Esophagus (tissue), 2 donors: ENCODE measurements around the gene YJEFN3. TPM values are rescaled to one million over a fixed set of nuclear protein-coding genes. Genes with fewer than 3 reads are reported as not detected.

Experiments
- H3K27ac ChIP-seq, 2 donors: one replicate each; pipeline ENCODE4 v1.5.1; 2013; ENCODE audit warnings: low read depth in 2 of 2, mild to moderate bottlenecking in 2 of 2, inconsistent platforms in 1 of 2, low read length in 1 of 2, moderate library complexity in 1 of 2
- H3K27me3 ChIP-seq, 2 donors: one replicate each; pipeline ENCODE4 v1.6.1; 2013; ENCODE audit warnings: low read length in 2 of 2, control low read depth in 1 of 2, mild to moderate bottlenecking in 1 of 2; ENCODE audit not compliant: insufficient read depth in 2 of 2, control insufficient read depth in 1 of 2
- H3K36me3 ChIP-seq, 2 donors: one replicate each; pipeline ENCODE4 v1.6.1; 2013; ENCODE audit warnings: low read length in 1 of 2; ENCODE audit not compliant: control insufficient read depth in 2 of 2, insufficient read depth in 2 of 2
- H3K4me1 ChIP-seq, 2 donors: one replicate each; pipeline ENCODE4 v1.6.1; 2013; ENCODE audit warnings: low read length in 1 of 2; ENCODE audit not compliant: control insufficient read depth in 2 of 2, insufficient read depth in 2 of 2
- H3K4me3 ChIP-seq, 2 donors: one replicate each; pipeline ENCODE4 v1.5.1; 2013; ENCODE audit warnings: low read length in 2 of 2, mild to moderate bottlenecking in 2 of 2, low read depth in 1 of 2, moderate library complexity in 1 of 2
- H3K9me3 ChIP-seq, 2 donors: one replicate each; pipeline ENCODE4 v1.6.1; 2013; ENCODE audit warnings: mild to moderate bottlenecking in 2 of 2, low read depth in 1 of 2, low read length in 1 of 2, moderate library complexity in 1 of 2; ENCODE audit not compliant: control insufficient read depth in 2 of 2, insufficient read depth in 1 of 2
- WGBS, 2 donors: extraction: QIAGEN DNeasy Blood & Tissue Kit; methylation state at CpG; one replicate each; pipeline ENCODE4 v1.1.7; 2013; 5-methylcytosine and 5-hydroxymethylcytosine counted together
- polyA plus RNA-seq, 2 donors: library from polyadenylated mRNA; stranded (reverse); fragments of 200-250 nt; gene quantifications; one replicate each; pipeline ENCODE4 v1.2.3, GENCODE V29; 2013
- donor health status: healthy with polysubstance abuse.
- donor health status: Bipolar disorder and iron deficiency.

The YJEFN3 gene
- polyA plus RNA-seq, 2 donors = 1.6 to 7.3 TPM

DNA sequence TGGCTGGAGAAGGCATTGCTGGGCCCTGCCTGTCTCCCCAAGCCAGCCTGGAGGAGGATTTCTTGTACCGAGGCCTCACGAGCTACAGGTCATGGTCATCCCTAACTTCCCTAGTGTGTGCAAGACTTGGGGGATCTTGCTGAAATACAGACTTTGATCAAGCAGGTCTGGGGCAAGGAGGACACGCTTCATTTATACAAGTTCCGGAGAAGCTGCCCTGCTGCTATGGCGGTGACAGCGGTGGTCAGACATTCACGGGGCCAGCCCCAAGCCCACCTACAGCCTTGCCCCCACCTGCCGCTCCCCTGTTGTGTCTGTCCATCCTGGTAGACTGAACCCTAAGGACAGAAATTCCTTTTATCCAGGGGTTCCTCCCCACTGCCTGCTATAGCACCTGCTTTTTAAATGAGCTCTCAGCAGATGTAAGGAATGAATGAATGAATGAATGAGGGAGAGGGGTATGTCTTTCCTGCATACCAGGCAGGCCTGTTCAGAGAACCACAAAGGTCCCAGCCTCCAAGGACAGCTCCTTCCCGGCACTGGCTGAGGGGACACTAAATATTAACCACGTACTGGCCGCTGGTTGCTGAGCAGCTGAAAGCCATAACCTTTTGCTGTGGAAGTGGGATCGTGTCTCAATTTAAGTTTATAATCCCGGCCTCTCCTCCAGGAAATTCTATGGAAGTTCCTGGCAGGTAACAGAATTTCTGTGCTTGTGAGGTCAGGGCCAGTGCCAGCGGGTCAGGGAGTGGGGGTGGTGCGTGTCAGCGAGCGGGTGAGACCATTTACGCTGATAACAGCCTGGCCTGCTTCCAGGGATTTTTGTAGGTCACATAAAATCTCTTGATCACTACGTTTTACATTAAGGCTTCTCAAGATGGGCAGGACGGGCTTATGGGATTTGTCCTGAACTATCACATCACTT is 40.5 kb upstream of the YJEFN3 start:
- Histone ChIP-seq H3K27me3 (no peaks in the 10 kb centered on the region), H3K4me3 (no peak overlapping the region), H3K9me3 (no peaks in the 10 kb centered on the region), H3K27ac (peak overlapping the region; percentile 52 to 69), H3K4me1 (peaks cover 0 to 16% of the 10 kb centered on the region in 2 donors), H3K36me3 (peaks cover 0 to 15% of the 10 kb centered on the region in 2 donors)
- 53% methylated on average over 20 of the region's 20 CpGs for WGBS, 2 donors

GRCh38 chr19:19488875-19489690 is 39.6 kb upstream of the YJEFN3 start:
- peaks cover 0 to 16% of the 10 kb centered on the region in 2 donors for H3K4me1 ChIP-seq
- H3K27ac ChIP-seq = peak overlapping the region; percentile 61 to 87
- no peak overlapping the region for H3K4me3 ChIP-seq
- WGBS, 2 donors = 28 to 32% methylated on average over 14 of the region's 14 CpGs
- H3K27me3 ChIP-seq = no peaks in the 10 kb centered on the region
- no peaks in the 10 kb centered on the region for H3K9me3 ChIP-seq
- H3K36me3 ChIP-seq = peaks cover 0 to 18% of the 10 kb centered on the region in 2 donors

- Histone ChIP-seq H3K4me3 (no peak overlapping the region), H3K27me3 (no peaks in the 10 kb centered on the region), H3K4me1 (peaks cover 0 to 16% of the 10 kb centered on the region in 2 donors), H3K27ac (peak overlapping the region; percentile 61 to 87), H3K9me3 (no peaks in the 10 kb centered on the region), H3K36me3 (peaks cover 0 to 24% of the 10 kb centered on the region in 2 donors)
- WGBS, 2 donors = 49 to 50% methylated on average over 9 of the region's 9 CpGs
Observed at GRCh38 chr19:19489804-19490204, 38.9 kb upstream of the YJEFN3 start.

DNA sequence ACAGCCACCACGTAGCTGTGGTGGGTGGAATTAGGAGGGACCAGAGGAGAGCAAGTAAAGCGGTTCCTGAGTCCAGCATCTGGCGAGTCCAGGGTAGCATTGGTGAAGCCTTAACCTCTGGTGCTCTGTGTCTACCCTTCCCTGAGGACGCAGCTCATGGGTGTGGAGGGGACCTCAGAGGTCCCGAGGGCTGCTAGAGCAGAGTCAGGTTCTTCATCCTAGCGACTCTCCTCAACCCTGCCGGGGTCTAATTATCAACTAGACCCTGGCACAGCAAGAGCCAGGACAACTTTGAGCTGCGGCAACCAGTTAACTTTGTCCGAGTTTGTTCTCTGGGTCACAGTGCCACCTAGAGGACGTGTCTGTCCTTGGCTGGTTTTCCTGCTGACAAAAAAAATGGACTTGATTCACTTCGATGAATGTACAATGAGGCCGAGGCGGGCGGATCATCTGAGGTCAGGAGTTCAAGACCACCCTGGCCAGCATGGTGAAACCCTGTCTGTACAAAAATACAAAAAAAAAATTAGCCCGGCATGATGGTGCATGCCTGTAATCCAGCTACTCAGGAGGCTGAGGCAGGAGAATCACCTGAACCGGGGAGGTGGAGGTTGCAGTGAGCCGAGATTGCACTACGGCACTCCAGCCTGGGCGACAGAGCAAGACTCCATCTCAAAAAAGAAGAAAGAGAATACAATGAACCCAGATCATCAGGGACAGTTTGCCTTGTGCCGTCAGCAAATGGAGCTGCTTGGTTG is 38.3 kb upstream of the YJEFN3 start:
- 28 to 31% methylated on average over 20 of the region's 20 CpGs for WGBS, 2 donors
- Histone ChIP-seq H3K27ac (peak overlapping the region; percentile 61 to 87), H3K9me3 (no peaks in the 10 kb centered on the region), H3K36me3 (peaks cover 0 to 24% of the 10 kb centered on the region in 2 donors), H3K4me3 (no peak overlapping the region), H3K4me1 (peaks cover 0 to 16% of the 10 kb centered on the region in 2 donors), H3K27me3 (no peaks in the 10 kb centered on the region)

GRCh38 chr19:19491321-19492025 is 37.2 kb upstream of the YJEFN3 start:
- H3K4me1 ChIP-seq = peaks cover 0 to 14% of the 10 kb centered on the region in 2 donors
- H3K4me3 ChIP-seq = no peak overlapping the region
- H3K9me3 ChIP-seq = no peaks in the 10 kb centered on the region
- H3K27ac ChIP-seq = no peak overlapping the region
- WGBS, 2 donors = 81 to 85% methylated on average over 15 of the region's 15 CpGs
- peaks cover 7 to 33% of the 10 kb centered on the region in 2 donors for H3K36me3 ChIP-seq
- no peaks in the 10 kb centered on the region for H3K27me3 ChIP-seq

DNA sequence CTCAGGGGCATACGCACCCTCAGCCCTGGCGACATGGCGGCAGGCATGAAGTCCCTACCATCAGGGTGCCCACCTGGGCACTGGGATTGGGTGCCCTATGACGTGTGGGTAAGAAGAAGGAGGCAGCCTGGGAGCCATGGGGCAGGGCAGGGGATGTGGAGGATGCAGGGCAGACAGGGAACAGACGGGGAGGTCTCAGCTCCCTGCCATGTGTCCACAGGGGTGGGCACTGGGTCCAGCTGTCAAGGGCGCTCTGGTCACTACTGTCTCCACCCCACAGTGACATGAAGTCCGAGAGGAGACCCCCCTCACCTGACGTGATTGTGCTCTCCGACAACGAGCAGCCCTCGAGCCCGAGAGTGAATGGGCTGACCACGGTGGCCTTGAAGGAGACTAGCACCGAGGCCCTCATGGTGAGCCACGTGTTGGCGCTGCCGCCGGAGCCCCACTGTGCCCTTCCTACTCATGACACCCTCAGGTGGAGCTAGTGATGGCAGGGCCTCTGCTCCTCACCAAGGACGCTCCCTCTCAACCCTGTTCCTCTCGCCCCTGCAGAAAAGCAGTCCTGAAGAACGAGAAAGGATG is 36.6 kb upstream of the YJEFN3 start:
- H3K4me3 ChIP-seq = no peak overlapping the region
- H3K27me3 ChIP-seq = no peaks in the 10 kb centered on the region
- H3K36me3 ChIP-seq = peaks cover 7 to 34% of the 10 kb centered on the region in 2 donors
- peaks cover 0 to 14% of the 10 kb centered on the region in 2 donors for H3K4me1 ChIP-seq
- WGBS, 2 donors = 89 to 90% methylated on average over 21 of the region's 21 CpGs
- no peaks in the 10 kb centered on the region for H3K9me3 ChIP-seq
- H3K27ac ChIP-seq = no peak overlapping the region

- Histone ChIP-seq H3K27ac (no peak overlapping the region), H3K4me3 (no peak overlapping the region), H3K4me1 (peaks cover 0 to 7% of the 10 kb centered on the region in 2 donors), H3K9me3 (no peaks in the 10 kb centered on the region), H3K27me3 (no peaks in the 10 kb centered on the region), H3K36me3 (peaks cover 10 to 44% of the 10 kb centered on the region in 2 donors)
- WGBS, 2 donors = 86 to 90% methylated on average over 15 of the region's 15 CpGs
Observed at GRCh38 chr19:19493841-19494546, 34.7 kb upstream of the YJEFN3 start.
